K562 (cell line): ENCODE data around the gene GSTO2. TPM values are rescaled to one million over a fixed set of nuclear protein-coding genes. Genes with fewer than 3 reads are reported as not detected.

Experiments
- ARID3A ChIP-seq: IDR thresholded peaks from 2 replicates; pipeline ENCODE4 v1.6.1; 2012; ENCODE audit warnings: low read depth, low read length, improper control_type of control experiment, borderline replicate concordance
- CCAR2 ChIP-seq: fragments of 200-400 bp; formaldehyde crosslinking; IDR thresholded peaks from 2 replicates; pipeline ENCODE4 v1.6.1; 2017; ENCODE audit warnings: mild to moderate bottlenecking, low read depth, low read length
- CSDE1 ChIP-seq, 2 experiments: fragments of 450-650 bp; IDR thresholded peaks; 2 replicates each; pipeline ENCODE4 v1.6.1; 2016; ENCODE audit warnings: mild to moderate bottlenecking in 1 of 2
- EHMT2 ChIP-seq: fragments of 450-650 bp; IDR thresholded peaks from 2 replicates; pipeline ENCODE4 v1.6.1; 2018; ENCODE audit warnings: antibody characterized with exemption
- FOXJ2 ChIP-seq: fragments of 200-800 bp; sonication (Bioruptor generic); IDR thresholded peaks from 2 replicates; pipeline ENCODE4 v1.6.1; 2016; ENCODE audit warnings: missing genetic modification characterization, missing compliant biosample characterization
- GABPB1 ChIP-seq: sonication (generic); formaldehyde crosslinking; IDR thresholded peaks from 2 replicates; pipeline ENCODE4 v1.8.0; 2022; ENCODE audit warnings: mild to moderate bottlenecking, missing genetic modification reagents
- HIVEP1 ChIP-seq: fragments of 250-450 bp; sonication (Bioruptor Pico); IDR thresholded peaks from 2 replicates; pipeline ENCODE4 v1.4.0; 2020; ENCODE audit warnings: mild to moderate bottlenecking
- MXI1 ChIP-seq: IDR thresholded peaks from 2 replicates; pipeline ENCODE4 v1.6.1; 2011; ENCODE audit warnings: low read depth, mild to moderate bottlenecking, improper control_type of control experiment, low read length
- MYBL2 ChIP-seq, 2 experiments: fragments of 450-650 bp in 1 of 2; sonication (generic) in 1 of 2; formaldehyde crosslinking in 1 of 2; IDR thresholded peaks; 2 replicates each; pipeline versions ENCODE4 v1.6.1 to v1.8.1; 2017 to 2022; ENCODE audit warnings: borderline replicate concordance in 1 of 2, inconsistent platforms in 1 of 2, low read depth in 1 of 2, mild to moderate bottlenecking in 1 of 2, missing genetic modification reagents in 1 of 2, moderate library complexity in 1 of 2
- NFRKB ChIP-seq: fragments of 450-650 bp; IDR thresholded peaks from 2 replicates; pipeline ENCODE4 v1.6.1; 2016; ENCODE audit warnings: low read depth
- SIN3A ChIP-seq, 2 experiments: fragments of 150-350 bp in 1 of 2; IDR thresholded peaks; 2 replicates each; pipeline ENCODE4 v1.6.1; 2011 to 2016; ENCODE audit warnings: borderline replicate concordance in 2 of 2, low read depth in 2 of 2, low read length in 2 of 2, mild to moderate bottlenecking in 2 of 2, moderate library complexity in 2 of 2; ENCODE audit not compliant: control insufficient read depth in 1 of 2
- SMC3 ChIP-seq: conservative IDR thresholded peaks from 2 replicates; pipeline ENCODE4 v1.6.1; 2011; ENCODE audit warnings: low read depth, low read length, improper control_type of control experiment; ENCODE audit not compliant: insufficient read depth
- TCF7 ChIP-seq: sonication (generic); IDR thresholded peaks from 2 replicates; pipeline ENCODE4 v1.6.1; 2016; ENCODE audit warnings: antibody characterized with exemption, borderline replicate concordance
- TFAM ChIP-seq: fragments of 250-450 bp; sonication (Bioruptor Pico); conservative IDR thresholded peaks from 2 replicates; pipeline ENCODE4 v1.5.0; 2021; ENCODE audit warnings: mild to moderate bottlenecking, moderate library complexity
- USF1 ChIP-seq: sonication (generic); formaldehyde crosslinking; IDR thresholded peaks from 2 replicates; pipeline ENCODE4 v1.9.0; 2022; ENCODE audit warnings: mild to moderate bottlenecking, missing genetic modification reagents
- ZBTB17 ChIP-seq: fragments of 450-650 bp; formaldehyde crosslinking; IDR thresholded peaks from 2 replicates; pipeline ENCODE4 v1.4.0; 2020; ENCODE audit warnings: mild to moderate bottlenecking
- ZFP91 ChIP-seq: sonication (generic); formaldehyde crosslinking; IDR thresholded peaks from 2 replicates; pipeline ENCODE4 v1.8.0; 2022; ENCODE audit warnings: mild to moderate bottlenecking, missing genetic modification reagents
- ZNF347 ChIP-seq: fragments of 450-650 bp; formaldehyde crosslinking; IDR thresholded peaks from 2 replicates; pipeline ENCODE4 v1.4.0; 2020; ENCODE audit warnings: low read depth, mild to moderate bottlenecking, moderate library complexity
- ZNF518B ChIP-seq: fragments of 250-450 bp; sonication (Bioruptor Pico); IDR thresholded peaks from 2 replicates; pipeline ENCODE4 v1.5.0; 2021; ENCODE audit warnings: mild to moderate bottlenecking, moderate library complexity
- polyA plus RNA-seq, 8 experiments: library from polyadenylated mRNA; depleted of rRNA in 4 of 8; stranded (reverse) in 5 of 8; unstranded in 3 of 8; fragments of >200 nt; fragmentation: Nextera tagmentation in 2 of 8; fragmentation: Illumina TruSeq in 1 of 8; extraction: Ambion mirVana in 2 of 8; extraction: Trizol in 1 of 8; gene quantifications; 2 replicates each; pipeline versions ENCODE4 v1.2.1 to v1.2.3, GENCODE V29; 2011 to 2014; ENCODE audit warnings: inconsistent platforms in 1 of 8, missing spikeins in 1 of 8
- total RNA-seq, 7 experiments: library from RNA; depleted of rRNA in 6 of 7; stranded (reverse); fragments of >200 nt in 6 of 7; fragmentation: Illumina TruSeq in 2 of 7; extraction: Trizol in 2 of 7; gene quantifications; 2 replicates each; pipeline versions ENCODE4 v1.2.1 to v1.2.3, GENCODE V29; 2011 to 2021; ENCODE audit warnings: low replicate concordance in 1 of 7

Gene GSTO2
- total and polyA plus RNA-seq, 9 of the 15 experiments (the other 6 are each of a cell fraction or from before 2014, with no cell fraction given), result 0.18 to 1.8 (median 0.90) TPM

GRCh38 chr10:104353325-104354048, 84.5 kb downstream of the GSTO2 start, which contains the start of gene CFAP58 (continued):
- TF ChIP-seq ZNF518B (CRISPR knock-in tag) (no peak), ARID3A (no peak), SMC3 (0 out of 2 replicates have a peak, but pooled peaks have one; percentile 5), TFAM (no peak), EHMT2 (no peak), SIN3A (IDR thresholded peaks at IDR 0.05; ENCODE audit: borderline replicate concordance in 2 of 2, control insufficient read depth in 1 of 2, low read depth in 2 of 2, low read length in 2 of 2) (peak; percentile 82 to 93; a peak in 3 of 4 replicates), CSDE1 (IDR thresholded peaks at IDR 0.05) (peak in 1 of 2 experiments; percentile 85; a peak in 2 of 4 replicates), HIVEP1 (no peak), USF1 (CRISPR knock-in tag) (no peak), ZNF347 (CRISPR knock-in tag) (no peak), TCF7 (no peak), ZFP91 (CRISPR knock-in tag) (no peak), FOXJ2 (peak; percentile 68; the same call in 1 of the 2 replicates), ZBTB17 (CRISPR knock-in tag) (no peak), CCAR2 (no peak), MXI1 (peak; percentile 93), NFRKB (0 out of 2 replicates have a peak, but pooled peaks have one; percentile 41), GABPB1 (CRISPR knock-in tag) (0 out of 2 replicates have a peak, but pooled peaks have one; percentile 33), MYBL2 (IDR thresholded peaks at IDR 0.05; ENCODE audit: low read depth) (no peak), MYBL2 (CRISPR knock-in tag; IDR thresholded peaks at IDR 0.05; ENCODE audit: borderline replicate concordance) (no peak)
